HEK293T (cell line): ENCODE results near the gene PTPRD.

Experiments used
- ARNT ChIP-seq: fragments of 450-650 bp; IDR thresholded peaks from 2 replicates; pipeline ENCODE4 v1.6.1; 2017; ENCODE audit warnings: mild to moderate bottlenecking
- ELF4 ChIP-seq: fragments of 450-650 bp; IDR thresholded peaks from 2 replicates; pipeline ENCODE4 v1.6.1; 2017; ENCODE audit warnings: antibody characterized with exemption
- FOXA1 ChIP-seq: fragments of 450-650 bp; IDR thresholded peaks from 2 replicates; pipeline ENCODE4 v1.6.1; 2016; ENCODE audit warnings: mild to moderate bottlenecking
- FOXK2 ChIP-seq: fragments of 450-650 bp; IDR thresholded peaks from 2 replicates; pipeline ENCODE4 v1.6.1; 2016; ENCODE audit warnings: mild to moderate bottlenecking
- FOXM1 ChIP-seq: fragments of 450-650 bp; IDR thresholded peaks from 2 replicates; pipeline ENCODE4 v1.6.1; 2017; ENCODE audit warnings: mild to moderate bottlenecking, borderline replicate concordance
- HDGF ChIP-seq: fragments of 450-650 bp; IDR thresholded peaks from 2 replicates; pipeline ENCODE4 v1.6.1; 2017; ENCODE audit warnings: antibody characterized with exemption, borderline replicate concordance
- L3MBTL2 ChIP-seq: fragments of 450-650 bp; conservative IDR thresholded peaks from 2 replicates; pipeline ENCODE4 v1.6.1; 2016; ENCODE audit warnings: mild to moderate bottlenecking
- LEF1 ChIP-seq: fragments of 450-650 bp; IDR thresholded peaks from 2 replicates; pipeline ENCODE4 v1.6.1; 2017; ENCODE audit warnings: mild to moderate bottlenecking, borderline replicate concordance
- NFRKB ChIP-seq: fragments of 450-650 bp; IDR thresholded peaks from 2 replicates; pipeline ENCODE4 v1.6.1; 2016; ENCODE audit warnings: mild to moderate bottlenecking, moderate library complexity
- PKNOX1 ChIP-seq: fragments of 450-650 bp; IDR thresholded peaks from 2 replicates; pipeline ENCODE4 v1.6.1; 2016
- SP1 ChIP-seq: fragments of 450-650 bp; IDR thresholded peaks from 2 replicates; pipeline ENCODE4 v1.6.1; 2017
- SUZ12 ChIP-seq: fragments of 450-650 bp; IDR thresholded peaks from 2 replicates; pipeline ENCODE4 v1.6.1; 2016; ENCODE audit warnings: mild to moderate bottlenecking
- TARDBP ChIP-seq: fragments of 450-650 bp; IDR thresholded peaks from 2 replicates; pipeline ENCODE4 v1.6.1; 2016
- ZNF384 ChIP-seq: fragments of 450-650 bp; IDR thresholded peaks from 2 replicates; pipeline ENCODE4 v1.6.1; 2016

- TF ChIP-seq PKNOX1 (no peak), FOXA1 (no peak), ELF4 (no peak), L3MBTL2 (no peak), FOXM1 (no peak), SUZ12 (no peak), ARNT (no peak), TARDBP (no peak), LEF1 (no peak), HDGF (no peak), SP1 (no peak), ZNF384 (no peak), FOXK2 (no peak), NFRKB (no peak)
Observed at GRCh38 chr9:8337834-8338766, 2274.7 kb downstream of the PTPRD start.
